Activated CD4-positive, alpha-beta T cell treated with anti-CD3 and anti-CD28 coated beads, Interleukin-2, amount 50 U/mL, for 16 hours (primary cell): ENCODE measurements around the gene SDK1.
"Not testable (repeated sequence)": the region's sequence is repeated elsewhere in the genome, so short reads cannot be mapped to it uniquely, and the experiment has no call there.

Experiments
- DNase-seq: peaks from one replicate; pipeline ENCODE4 v3.0.0-alpha.2; 2020

The SDK1 gene

GRCh38 chr7:4245135-4245865 is 944.2 kb downstream of the SDK1 start:
- no peak for DNase-seq

GRCh38 chr7:4245866-4246470 is 944.9 kb downstream of the SDK1 start:
- DNase-seq: no peak

GRCh38 chr7:4246536-4246935 is 945.5 kb downstream of the SDK1 start:
- DNase-seq: no peak

- no peak for DNase-seq
Measured at GRCh38 chr7:4247106-4247876, 946.2 kb downstream of the SDK1 start.

- no peak for DNase-seq
Measured at GRCh38 chr7:4248295-4248694, 947.2 kb downstream of the SDK1 start.

GRCh38 chr7:4249241-4249640 is 948.2 kb downstream of the SDK1 start:
- DNase-seq: no peak

GRCh38 chr7:4255336-4255735 is 954.3 kb downstream of the SDK1 start:
- no peak for DNase-seq

- no peak for DNase-seq
Measured at GRCh38 chr7:4256286-4256685, 955.2 kb downstream of the SDK1 start.

- no peak for DNase-seq
Measured at GRCh38 chr7:4257146-4258111, 956.4 kb downstream of the SDK1 start.

GRCh38 chr7:4260116-4260515 is 959.1 kb downstream of the SDK1 start:
- not testable (repeated sequence) for DNase-seq

GRCh38 chr7:4260867-4261600 is 960.0 kb downstream of the SDK1 start:
- no peak for DNase-seq

GRCh38 chr7:4261601-4261960 is 960.5 kb downstream of the SDK1 start:
- DNase-seq: no peak

GRCh38 chr7:4264206-4264605 is 963.2 kb downstream of the SDK1 start:
- not testable (repeated sequence) for DNase-seq

GRCh38 chr7:4265066-4265465 is 964.0 kb downstream of the SDK1 start:
- DNase-seq: no peak

- DNase-seq: no peak
Measured at GRCh38 chr7:4265676-4266075, 964.6 kb downstream of the SDK1 start.

GRCh38 chr7:4266270-4267040 is 965.4 kb downstream of the SDK1 start:
- DNase-seq: no peak

GRCh38 chr7:4267341-4268039 is 966.4 kb downstream of the SDK1 start:
- DNase-seq: no peak

GRCh38 chr7:4268040-4268965 is 967.3 kb downstream of the SDK1 start:
- DNase-seq: no peak

- DNase-seq: no peak
Measured at GRCh38 chr7:4269086-4269485, 968.0 kb downstream of the SDK1 start.

GRCh38 chr7:4269746-4270145 is 968.7 kb downstream of the SDK1 start:
- no peak for DNase-seq
